Activated CD4-positive, CD25-positive, alpha-beta regulatory T cell treated with anti-CD3 and anti-CD28 coated beads, Interleukin-2, amount 50 U/mL, for 24 hours (primary cell): ENCODE data around the gene SLC16A2.

ENCODE experiments used
- ATAC-seq, 2 donors: fragments of 150-1000 bp; cut with Tn5 transposase; one replicate each; pipeline ENCODE4 v1.10.0; 2021; ENCODE audit warnings: mild to moderate bottlenecking in 1 of 2, moderate library complexity in 1 of 2

Gene SLC16A2

GRCh38 chrX:74545880-74546523 is 124.7 kb downstream of the SLC16A2 start:
- ATAC-seq = no peak

GRCh38 chrX:74546984-74547383 is 125.7 kb downstream of the SLC16A2 start:
- no peak for ATAC-seq

GRCh38 chrX:74550295-74550802 is 129.1 kb downstream of the SLC16A2 start:
- ATAC-seq = peak; percentile 87 to 90

DNA sequence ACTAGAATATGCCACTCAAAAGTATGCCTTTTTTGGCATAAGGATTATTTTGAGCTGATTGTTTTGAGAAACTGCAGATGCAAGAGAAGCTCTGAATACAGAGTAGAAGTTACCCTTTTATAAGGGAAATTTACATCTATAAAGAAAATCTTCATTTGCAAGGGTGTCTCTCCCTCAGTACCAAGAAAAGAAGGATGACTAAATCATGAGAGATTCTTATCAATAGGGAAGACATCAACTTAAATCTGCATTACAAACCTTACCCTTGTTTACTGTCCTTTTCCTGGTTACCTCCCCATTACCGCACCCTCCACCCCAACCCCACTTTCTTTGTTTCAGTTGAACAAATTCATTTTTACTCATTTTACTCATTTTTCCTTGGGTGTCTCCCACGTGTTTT is 130.6 kb downstream of the SLC16A2 start:
- ATAC-seq = no peak

- ATAC-seq = no peak
These were observed 136.1 kb downstream of the SLC16A2 start for GRCh38 chrX:74557378-74557777.

GRCh38 chrX:74578137-74578536 is 156.8 kb downstream of the SLC16A2 start:
- ATAC-seq = peak; percentile 89 to 95

DNA sequence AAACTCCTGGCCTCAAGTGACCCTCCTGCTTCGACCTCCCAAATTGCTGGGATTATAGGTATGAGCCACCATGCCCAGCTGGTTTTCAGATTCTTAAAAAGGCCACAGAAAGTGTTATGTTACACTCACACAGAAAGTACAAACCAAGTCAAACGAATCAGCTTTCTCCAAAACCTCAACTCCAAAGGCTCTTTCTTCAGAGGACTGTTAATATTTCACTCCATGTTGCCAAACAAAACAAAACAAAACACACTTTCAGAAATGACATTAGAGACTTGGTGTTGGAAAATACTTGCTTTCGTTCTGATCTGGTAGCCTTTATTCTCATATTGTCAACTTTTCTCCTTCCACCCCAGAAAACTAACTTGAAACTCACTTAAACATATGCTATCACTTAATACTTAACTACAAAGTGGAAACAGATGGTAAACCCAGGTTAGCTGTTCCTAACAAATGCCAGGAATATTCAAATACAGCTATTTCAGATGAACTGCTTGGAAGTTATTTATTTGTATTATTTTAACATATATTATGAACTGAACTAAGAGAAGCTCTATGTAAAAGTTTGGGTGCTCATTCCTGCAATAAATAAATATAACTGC is 158.4 kb downstream of the SLC16A2 start:
- ATAC-seq = no peak
